ENCODE data around the gene EIF5A2. TPM values are rescaled to one million over a fixed set of nuclear protein-coding genes. Genes with fewer than 3 reads are reported as not detected.

The EIF5A2 gene
- 10.2 TPM for total RNA-seq
- long read RNA-seq, full-length matches to known transcripts = 18 of 18 reads
- long read RNA-seq, partial matches to known transcripts = 0 of 18 reads
- long read RNA-seq, other reads (novel, unspliced or antisense) = 0 of 18 reads

GRCh38 chr3:170908235-170909116, at the start of gene EIF5A2:
Gene EIF5A2 (minus strand): TSS chr3:170908637. CDS start chr3:170907806, 831 bp downstream.
- DNase-seq = peak; percentile 96
- Histone ChIP-seq H3K4me3 (peak within 1 kb of the TSS; percentile 80), H3K4me1 (peaks cover 18% of the 10 kb centered on the region), H3K9me3 (replicated peaks) (peaks cover 38% of the 10 kb centered on the region), H3K27ac (replicated peaks) (peak within 1 kb of the TSS; percentile 73), H3K27me3 (ENCODE audit: low read depth) (no peaks in the 10 kb centered on the region), H3K36me3 (no peaks in the 10 kb centered on the region)
- intact Hi-C loops (cut with micrococcal nuclease) = no loop called here
- TF ChIP-seq, protein P1, sequence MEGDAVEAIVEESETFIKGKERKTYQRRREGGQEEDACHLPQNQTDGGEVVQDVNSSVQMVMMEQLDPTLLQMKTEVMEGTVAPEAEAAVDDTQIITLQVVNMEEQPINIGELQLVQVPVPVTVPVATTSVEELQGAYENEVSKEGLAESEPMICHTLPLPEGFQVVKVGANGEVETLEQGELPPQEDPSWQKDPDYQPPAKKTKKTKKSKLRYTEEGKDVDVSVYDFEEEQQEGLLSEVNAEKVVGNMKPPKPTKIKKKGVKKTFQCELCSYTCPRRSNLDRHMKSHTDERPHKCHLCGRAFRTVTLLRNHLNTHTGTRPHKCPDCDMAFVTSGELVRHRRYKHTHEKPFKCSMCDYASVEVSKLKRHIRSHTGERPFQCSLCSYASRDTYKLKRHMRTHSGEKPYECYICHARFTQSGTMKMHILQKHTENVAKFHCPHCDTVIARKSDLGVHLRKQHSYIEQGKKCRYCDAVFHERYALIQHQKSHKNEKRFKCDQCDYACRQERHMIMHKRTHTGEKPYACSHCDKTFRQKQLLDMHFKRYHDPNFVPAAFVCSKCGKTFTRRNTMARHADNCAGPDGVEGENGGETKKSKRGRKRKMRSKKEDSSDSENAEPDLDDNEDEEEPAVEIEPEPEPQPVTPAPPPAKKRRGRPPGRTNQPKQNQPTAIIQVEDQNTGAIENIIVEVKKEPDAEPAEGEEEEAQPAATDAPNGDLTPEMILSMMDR (IDR thresholded peaks at IDR 0.05; ENCODE audit: borderline replicate concordance) = no peak

DNA sequence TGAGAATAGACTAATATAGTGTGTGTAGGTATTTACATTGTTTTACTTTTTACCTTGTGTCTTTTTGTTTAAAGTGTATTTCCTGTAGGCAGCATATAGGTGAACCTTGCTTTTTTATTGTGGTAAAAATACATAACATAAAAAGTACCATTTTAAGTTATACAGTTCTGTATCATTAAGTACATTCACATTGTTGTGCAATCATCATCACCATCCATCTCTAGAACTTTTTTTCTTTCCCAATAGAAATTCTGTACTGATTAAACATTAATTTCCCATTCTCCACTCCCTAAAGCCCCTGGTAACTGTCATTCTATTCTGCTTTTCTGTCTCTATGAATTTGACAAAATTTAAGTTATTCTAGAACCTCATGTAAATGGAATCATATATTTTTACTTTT, 48.2 kb upstream of the EIF5A2 start:
- intact Hi-C loops (cut with micrococcal nuclease) = no loop called here
- TF ChIP-seq, protein P1 (IDR thresholded peaks at IDR 0.05; ENCODE audit: borderline replicate concordance) = no peak

GRCh38 chr3:170953736-170954135, 45.3 kb upstream of the EIF5A2 start:
- Histone ChIP-seq H3K27me3 (ENCODE audit: low read depth) (no peaks in the 10 kb centered on the region), H3K27ac (replicated peaks) (no peak overlapping the region), H3K9me3 (replicated peaks) (no peaks in the 10 kb centered on the region), H3K4me1 (no peaks in the 10 kb centered on the region), H3K4me3 (no peak overlapping the region), H3K36me3 (no peaks in the 10 kb centered on the region)
- intact Hi-C loops (cut with micrococcal nuclease) = no loop called here
- TF ChIP-seq, protein P1 (IDR thresholded peaks at IDR 0.05; ENCODE audit: borderline replicate concordance) = no peak
- no peak for DNase-seq

More for the DNA sequence above, 48.2 kb upstream of the EIF5A2 start:
- H3K9me3 ChIP-seq (replicated peaks) = no peaks in the 10 kb centered on the region
- H3K27ac ChIP-seq (replicated peaks) = no peak overlapping the region
- H3K36me3 ChIP-seq = no peaks in the 10 kb centered on the region
- no peak overlapping the region for H3K4me3 ChIP-seq
- H3K4me1 ChIP-seq = peaks cover under 1% of the 10 kb centered on the region
- no peak for DNase-seq
- no peaks in the 10 kb centered on the region for H3K27me3 ChIP-seq (ENCODE audit: low read depth)

DNA sequence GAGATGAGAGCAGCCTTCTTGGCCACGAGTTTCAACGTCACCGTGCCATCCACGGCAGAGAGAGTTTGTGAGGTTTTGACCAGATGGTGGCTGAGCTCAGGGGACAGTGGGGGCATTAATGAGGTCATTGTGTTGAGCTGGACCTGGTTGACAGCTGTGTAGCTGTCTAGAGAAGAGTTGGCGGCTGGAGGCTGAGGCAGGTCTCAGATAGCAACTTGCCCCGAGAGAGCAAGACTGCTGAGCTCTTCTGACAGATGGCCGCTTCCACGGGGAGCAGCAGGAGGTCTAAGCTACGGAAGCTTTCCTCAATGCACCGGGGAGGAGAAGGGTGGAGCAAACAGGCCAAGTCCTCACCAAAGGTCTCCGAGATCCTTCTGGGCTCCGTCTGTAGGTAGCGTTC, 44.8 kb upstream of the EIF5A2 start:
- H3K27me3 ChIP-seq (ENCODE audit: low read depth) = no peaks in the 10 kb centered on the region
- H3K36me3 ChIP-seq = no peaks in the 10 kb centered on the region
- no peak overlapping the region for H3K27ac ChIP-seq (replicated peaks)
- no peak overlapping the region for H3K4me3 ChIP-seq
- no peak for DNase-seq
- TF ChIP-seq, protein P1 (IDR thresholded peaks at IDR 0.05; ENCODE audit: borderline replicate concordance) = no peak
- H3K4me1 ChIP-seq = no peaks in the 10 kb centered on the region
- intact Hi-C loops (cut with micrococcal nuclease) = no loop called here
- no peaks in the 10 kb centered on the region for H3K9me3 ChIP-seq (replicated peaks)

DNA sequence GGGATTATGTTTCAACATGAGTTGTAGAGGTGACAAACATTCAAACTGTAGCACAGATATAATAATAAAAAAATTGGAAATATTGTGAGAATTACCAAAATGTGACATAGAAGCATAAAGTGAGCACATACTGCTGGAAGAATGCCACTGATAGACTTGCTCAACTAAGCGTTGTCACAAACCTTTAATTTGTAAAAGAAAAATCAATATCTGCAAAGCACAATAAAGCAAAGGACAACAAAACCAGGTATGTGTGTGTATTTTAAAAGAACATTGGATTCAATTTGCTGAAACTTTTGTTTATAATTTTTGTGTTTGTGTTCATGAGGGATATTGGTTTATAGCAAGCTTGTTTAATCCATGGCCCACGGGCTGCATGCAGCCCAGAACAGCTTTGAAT, 40.8 kb upstream of the EIF5A2 start:
- intact Hi-C loops (cut with micrococcal nuclease) = no loop called here
- DNase-seq = no peak
- TF ChIP-seq, protein P1 (IDR thresholded peaks at IDR 0.05; ENCODE audit: borderline replicate concordance) = no peak
- Histone ChIP-seq H3K27ac (replicated peaks) (no peak overlapping the region), H3K4me3 (no peak overlapping the region), H3K4me1 (no peaks in the 10 kb centered on the region), H3K36me3 (no peaks in the 10 kb centered on the region), H3K27me3 (ENCODE audit: low read depth) (no peaks in the 10 kb centered on the region), H3K9me3 (replicated peaks) (peaks cover 4% of the 10 kb centered on the region)

Data from left ventricle myocardium inferior (tissue), 1 donor.